ENCODE results near the gene GNAZ.

GNAZ gene

GRCh38 chr22:23106344-23106743 is 36.0 kb downstream of the GNAZ start:
- H3K9ac ChIP-seq (ENCODE audit: low read length), result no peak overlapping the region
- no peak overlapping the region for H3K4me3 ChIP-seq (ENCODE audit: low read depth, low read length)
- H3K27me3 ChIP-seq (ENCODE audit: control insufficient read depth, insufficient read depth, low read length), result no peaks in the 10 kb centered on the region
- H3K9me3 ChIP-seq (ENCODE audit: control insufficient read depth, insufficient read depth, low read depth, low read length), result no peaks in the 10 kb centered on the region
- H3K27ac ChIP-seq (ENCODE audit: low read depth, low read length), result no peak overlapping the region
- no peaks in the 10 kb centered on the region for H3K36me3 ChIP-seq (ENCODE audit: control insufficient read depth, insufficient read depth, low read length)
- H3K4me1 ChIP-seq (ENCODE audit: control insufficient read depth, insufficient read depth, low read length), result peaks cover 6% of the 10 kb centered on the region; the same call in 1 of the 2 replicates

- Histone ChIP-seq H3K9me3 (ENCODE audit: control insufficient read depth, insufficient read depth, low read depth, low read length) (no peaks in the 10 kb centered on the region), H3K27me3 (ENCODE audit: control insufficient read depth, insufficient read depth, low read length) (no peaks in the 10 kb centered on the region), H3K4me3 (ENCODE audit: low read depth, low read length) (no peak overlapping the region)
Measured at GRCh38 chr22:23106906-23107367, 36.6 kb downstream of the GNAZ start.

GRCh38 chr22:23107487-23108248 is 37.3 kb downstream of the GNAZ start:
- Histone ChIP-seq H3K9ac (ENCODE audit: low read length) (no peak overlapping the region), H3K4me1 (ENCODE audit: control insufficient read depth, insufficient read depth, low read length) (peaks cover 6% of the 10 kb centered on the region; the same call in 1 of the 2 replicates), H3K4me3 (ENCODE audit: low read depth, low read length) (no peak overlapping the region)

More at GRCh38 chr22:23106906-23107367, 36.6 kb downstream of the GNAZ start:
- Histone ChIP-seq H3K9ac (ENCODE audit: low read length) (no peak overlapping the region), H3K36me3 (ENCODE audit: control insufficient read depth, insufficient read depth, low read length) (no peaks in the 10 kb centered on the region), H3K4me1 (ENCODE audit: control insufficient read depth, insufficient read depth, low read length) (peaks cover 6% of the 10 kb centered on the region; the same call in 1 of the 2 replicates), H3K27ac (ENCODE audit: low read depth, low read length) (no peak overlapping the region)

GRCh38 chr22:23108249-23109078 is 38.1 kb downstream of the GNAZ start:
- H3K4me3 ChIP-seq (ENCODE audit: low read depth, low read length), result no peak overlapping the region
- H3K27me3 ChIP-seq (ENCODE audit: control insufficient read depth, insufficient read depth, low read length), result no peaks in the 10 kb centered on the region
- H3K9ac ChIP-seq (ENCODE audit: low read length), result no peak overlapping the region
- no peak overlapping the region for H3K27ac ChIP-seq (ENCODE audit: low read depth, low read length)
- H3K36me3 ChIP-seq (ENCODE audit: control insufficient read depth, insufficient read depth, low read length), result no peaks in the 10 kb centered on the region
- no peaks in the 10 kb centered on the region for H3K9me3 ChIP-seq (ENCODE audit: control insufficient read depth, insufficient read depth, low read depth, low read length)
- peaks cover 6% of the 10 kb centered on the region; the same call in 1 of the 2 replicates for H3K4me1 ChIP-seq (ENCODE audit: control insufficient read depth, insufficient read depth, low read length)

More at GRCh38 chr22:23107487-23108248, 37.3 kb downstream of the GNAZ start:
- H3K36me3 ChIP-seq (ENCODE audit: control insufficient read depth, insufficient read depth, low read length), result no peaks in the 10 kb centered on the region
- no peak overlapping the region for H3K27ac ChIP-seq (ENCODE audit: low read depth, low read length)
- no peaks in the 10 kb centered on the region for H3K9me3 ChIP-seq (ENCODE audit: control insufficient read depth, insufficient read depth, low read depth, low read length)
- no peaks in the 10 kb centered on the region for H3K27me3 ChIP-seq (ENCODE audit: control insufficient read depth, insufficient read depth, low read length)

DNA sequence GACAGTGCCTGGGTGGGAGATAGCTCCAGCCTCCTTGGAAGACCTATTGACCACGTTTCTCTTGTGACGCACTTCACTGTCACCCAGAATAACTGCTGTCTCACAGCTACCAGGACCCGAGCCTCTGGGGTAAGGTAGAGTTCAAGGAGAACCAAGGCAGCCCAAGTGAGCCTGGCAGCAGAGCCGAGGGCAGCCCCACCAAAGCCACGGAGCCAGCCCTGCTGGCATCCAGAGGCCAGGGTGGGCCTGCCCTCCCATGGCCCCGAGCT is 38.7 kb downstream of the GNAZ start:
- Histone ChIP-seq H3K27ac (ENCODE audit: low read depth, low read length) (no peak overlapping the region), H3K9me3 (ENCODE audit: control insufficient read depth, insufficient read depth, low read depth, low read length) (no peaks in the 10 kb centered on the region), H3K27me3 (ENCODE audit: control insufficient read depth, insufficient read depth, low read length) (no peaks in the 10 kb centered on the region), H3K9ac (ENCODE audit: low read length) (no peak overlapping the region), H3K4me3 (ENCODE audit: low read depth, low read length) (no peak overlapping the region), H3K4me1 (ENCODE audit: control insufficient read depth, insufficient read depth, low read length) (peaks cover 6% of the 10 kb centered on the region; the same call in 1 of the 2 replicates), H3K36me3 (ENCODE audit: control insufficient read depth, insufficient read depth, low read length) (no peaks in the 10 kb centered on the region)

GRCh38 chr22:23109441-23109978 is 39.2 kb downstream of the GNAZ start:
- no peaks in the 10 kb centered on the region for H3K27me3 ChIP-seq (ENCODE audit: control insufficient read depth, insufficient read depth, low read length)
- H3K4me3 ChIP-seq (ENCODE audit: low read depth, low read length), result no peak overlapping the region
- H3K27ac ChIP-seq (ENCODE audit: low read depth, low read length), result no peak overlapping the region
- H3K36me3 ChIP-seq (ENCODE audit: control insufficient read depth, insufficient read depth, low read length), result no peaks in the 10 kb centered on the region
- H3K4me1 ChIP-seq (ENCODE audit: control insufficient read depth, insufficient read depth, low read length), result peaks cover 6% of the 10 kb centered on the region; the same call in 1 of the 2 replicates
- no peak overlapping the region for H3K9ac ChIP-seq (ENCODE audit: low read length)
- H3K9me3 ChIP-seq (ENCODE audit: control insufficient read depth, insufficient read depth, low read depth, low read length), result no peaks in the 10 kb centered on the region

GRCh38 chr22:23110190-23110921 is 40.0 kb downstream of the GNAZ start:
- Histone ChIP-seq H3K9ac (ENCODE audit: low read length) (no peak overlapping the region), H3K27me3 (ENCODE audit: control insufficient read depth, insufficient read depth, low read length) (no peaks in the 10 kb centered on the region), H3K36me3 (ENCODE audit: control insufficient read depth, insufficient read depth, low read length) (no peaks in the 10 kb centered on the region), H3K27ac (ENCODE audit: low read depth, low read length) (no peak overlapping the region), H3K9me3 (ENCODE audit: control insufficient read depth, insufficient read depth, low read depth, low read length) (no peaks in the 10 kb centered on the region), H3K4me1 (ENCODE audit: control insufficient read depth, insufficient read depth, low read length) (peaks cover 6% of the 10 kb centered on the region; the same call in 1 of the 2 replicates), H3K4me3 (ENCODE audit: low read depth, low read length) (no peak overlapping the region)

DNA sequence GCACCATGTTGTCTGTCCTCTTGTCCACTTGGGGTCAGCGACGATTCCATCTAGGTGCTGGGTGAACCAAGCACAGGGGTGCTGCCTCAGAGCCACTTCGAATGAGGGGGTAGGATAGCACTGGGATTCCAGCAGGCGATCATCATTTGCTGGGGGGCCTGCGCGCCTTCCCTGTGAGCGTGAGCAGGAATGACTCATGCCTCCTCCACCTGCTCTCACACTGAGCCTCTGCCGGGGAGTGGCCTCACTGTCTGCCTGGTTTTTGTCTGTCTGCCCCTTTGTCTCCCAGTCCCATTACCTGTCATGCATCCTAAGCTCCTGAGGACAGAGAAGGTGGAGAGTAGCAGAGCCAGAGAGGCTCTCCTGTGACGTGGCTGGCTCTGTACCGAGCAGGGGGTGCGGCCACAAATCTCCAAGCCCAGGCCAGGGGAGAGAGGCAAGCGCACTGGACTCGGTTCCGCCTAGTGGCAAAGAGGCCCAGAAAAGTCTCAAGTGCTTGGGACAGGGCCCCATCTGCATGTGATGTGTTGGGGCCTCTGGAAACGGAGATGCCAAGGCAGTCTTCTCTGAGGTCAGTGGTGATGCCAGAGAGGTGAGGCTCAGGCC is 40.7 kb downstream of the GNAZ start:
- H3K36me3 ChIP-seq (ENCODE audit: control insufficient read depth, insufficient read depth, low read length), result no peaks in the 10 kb centered on the region
- no peak overlapping the region for H3K9ac ChIP-seq (ENCODE audit: low read length)
- no peaks in the 10 kb centered on the region for H3K9me3 ChIP-seq (ENCODE audit: control insufficient read depth, insufficient read depth, low read depth, low read length)
- no peaks in the 10 kb centered on the region for H3K27me3 ChIP-seq (ENCODE audit: control insufficient read depth, insufficient read depth, low read length)
- H3K27ac ChIP-seq (ENCODE audit: low read depth, low read length), result no peak overlapping the region
- peaks cover 6% of the 10 kb centered on the region; the same call in 1 of the 2 replicates for H3K4me1 ChIP-seq (ENCODE audit: control insufficient read depth, insufficient read depth, low read length)
- H3K4me3 ChIP-seq (ENCODE audit: low read depth, low read length), result no peak overlapping the region

- Histone ChIP-seq H3K27ac (ENCODE audit: low read depth, low read length) (no peak overlapping the region), H3K9me3 (ENCODE audit: control insufficient read depth, insufficient read depth, low read depth, low read length) (no peaks in the 10 kb centered on the region), H3K9ac (ENCODE audit: low read length) (no peak overlapping the region), H3K4me1 (ENCODE audit: control insufficient read depth, insufficient read depth, low read length) (peaks cover 8% of the 10 kb centered on the region; the same call in 1 of the 2 replicates), H3K4me3 (ENCODE audit: low read depth, low read length) (no peak overlapping the region), H3K36me3 (ENCODE audit: control insufficient read depth, insufficient read depth, low read length) (no peaks in the 10 kb centered on the region), H3K27me3 (ENCODE audit: control insufficient read depth, insufficient read depth, low read length) (no peaks in the 10 kb centered on the region)
Measured at GRCh38 chr22:23112472-23113012, 42.2 kb downstream of the GNAZ start.

Data from HUES6 (cell line).